Activated T-cell treated with anti-CD3 and anti-CD28 coated beads, Interleukin-2, amount 50 U/mL, for 48 hours (primary cell): Measurements from ENCODE around the gene SFT2D1.

Experiments used
- DNase-seq, 2 experiments: peaks; one replicate each; pipeline ENCODE4 v3.0.0-alpha.2; 2020

The SFT2D1 gene

DNA sequence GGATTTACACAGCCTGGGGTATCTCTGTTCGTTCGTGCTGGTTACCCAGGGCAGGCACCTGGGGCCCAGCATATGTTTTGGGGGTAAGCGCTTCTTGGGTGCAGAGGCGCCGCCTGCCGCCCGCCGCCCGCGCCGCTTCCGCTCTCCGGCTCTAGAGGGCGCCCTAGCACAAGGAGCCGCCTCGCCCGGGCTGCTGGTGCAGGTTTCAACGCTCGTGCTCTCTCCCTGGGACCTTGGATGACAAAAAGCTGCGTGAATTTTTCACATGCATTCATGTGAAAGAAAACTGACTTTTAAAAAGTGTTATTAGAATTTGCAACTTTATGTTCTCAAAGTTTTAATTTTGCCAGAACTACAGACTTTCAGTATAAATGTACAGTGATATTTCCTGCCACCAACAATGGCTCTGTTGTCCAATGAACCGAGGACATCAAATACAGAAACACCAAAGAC, 66.6 kb downstream of the SFT2D1 start:
- peak; percentile 85 to 90 for DNase-seq

DNA sequence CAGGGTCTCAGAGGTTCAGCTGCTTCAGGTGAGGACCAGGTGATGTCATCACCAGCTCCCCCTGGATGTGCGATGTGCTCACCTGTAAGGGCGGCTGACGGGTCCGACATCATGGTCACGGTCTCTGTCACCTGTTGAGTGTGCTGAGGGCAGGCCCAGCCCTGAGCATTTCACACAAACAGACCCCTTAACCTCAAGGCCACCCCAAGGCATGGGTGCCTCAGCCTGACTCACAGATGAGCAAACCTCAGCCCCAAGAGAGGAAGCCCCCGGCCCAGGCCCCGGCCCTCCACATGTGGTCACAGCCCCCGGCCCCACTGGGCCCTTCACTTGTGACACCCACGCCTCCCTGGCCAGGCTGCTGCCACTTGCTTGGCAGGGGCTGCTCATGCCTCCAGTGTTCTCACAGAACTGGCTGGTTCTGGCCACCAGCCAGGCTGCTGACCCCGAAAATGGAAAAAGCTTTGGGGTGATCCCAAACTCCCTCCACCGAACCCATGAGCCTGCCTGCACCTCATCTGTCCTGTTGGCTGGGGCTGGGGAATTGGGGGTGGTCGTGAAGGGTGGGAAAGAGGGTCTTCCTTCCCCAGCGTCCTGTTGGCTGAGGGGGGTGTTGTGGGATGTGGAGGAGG, 67.5 kb downstream of the SFT2D1 start:
- no peak for DNase-seq

GRCh38 chr6:166274163-166274562, 68.2 kb downstream of the SFT2D1 start:
- DNase-seq = no peak

DNA sequence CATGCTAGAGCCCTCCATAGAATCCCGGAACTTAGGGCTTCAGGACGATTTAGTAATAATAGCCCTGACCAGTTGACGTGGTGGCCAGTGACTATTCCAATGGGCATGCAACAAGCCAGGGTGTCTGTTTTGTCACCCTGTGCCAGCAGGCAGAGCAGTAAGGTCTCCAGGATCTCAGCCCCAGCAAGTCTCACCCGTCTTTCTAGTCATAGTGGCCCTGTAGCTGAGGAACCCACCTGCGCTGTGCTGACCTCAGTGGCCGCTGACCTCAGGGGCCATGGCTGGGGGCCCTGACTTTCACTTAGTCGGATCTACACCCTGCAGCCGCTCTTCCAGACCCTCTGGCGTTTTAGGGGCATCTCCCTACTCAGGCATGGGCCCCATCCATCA, 71.0 kb downstream of the SFT2D1 start:
- no peak for DNase-seq

DNA sequence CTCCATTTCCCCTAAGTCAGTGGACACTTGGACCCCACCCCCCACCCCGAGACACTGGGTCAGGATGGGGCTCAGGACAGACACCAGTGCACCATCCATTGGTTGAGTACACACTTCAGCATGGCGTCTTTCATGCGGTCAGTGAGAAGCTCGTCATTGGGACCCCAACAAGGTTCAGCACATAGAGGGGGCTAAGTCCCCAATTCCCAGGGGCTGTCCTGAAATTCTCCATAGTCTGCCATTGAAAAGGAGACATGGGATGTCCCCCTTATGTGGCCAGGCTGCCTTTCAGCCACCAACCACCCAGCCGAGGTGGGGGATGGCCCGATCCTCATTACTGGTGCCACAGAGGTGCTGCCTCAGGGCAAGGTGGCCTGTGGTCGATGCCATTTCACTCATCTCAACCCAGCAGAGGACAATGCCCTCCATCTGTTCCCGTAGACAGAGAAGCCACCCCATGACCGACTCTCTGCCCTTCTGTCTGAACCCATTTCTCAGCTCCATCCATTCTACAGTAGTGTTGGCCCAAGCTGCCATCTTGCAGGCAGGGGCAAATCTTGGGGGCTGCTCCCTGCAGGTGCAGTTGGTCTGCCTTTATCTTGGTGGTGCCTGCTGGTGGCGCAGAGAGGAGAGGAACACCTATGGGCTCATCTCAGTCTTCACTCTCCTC, 71.5 kb downstream of the SFT2D1 start:
- DNase-seq = no peak
